HK-2 (cell line): ENCODE measurements around the gene NFE2L3.
"Not testable (repeated sequence)": the region's sequence is repeated elsewhere in the genome, so short reads cannot be mapped to it uniquely, and the experiment has no call there.

Experiments used
- DNase-seq: peaks from one replicate; pipeline ENCODE4 v3.0.0-alpha.2; 2018; ENCODE audit not compliant: unreplicated experiment

Gene NFE2L3

DNA sequence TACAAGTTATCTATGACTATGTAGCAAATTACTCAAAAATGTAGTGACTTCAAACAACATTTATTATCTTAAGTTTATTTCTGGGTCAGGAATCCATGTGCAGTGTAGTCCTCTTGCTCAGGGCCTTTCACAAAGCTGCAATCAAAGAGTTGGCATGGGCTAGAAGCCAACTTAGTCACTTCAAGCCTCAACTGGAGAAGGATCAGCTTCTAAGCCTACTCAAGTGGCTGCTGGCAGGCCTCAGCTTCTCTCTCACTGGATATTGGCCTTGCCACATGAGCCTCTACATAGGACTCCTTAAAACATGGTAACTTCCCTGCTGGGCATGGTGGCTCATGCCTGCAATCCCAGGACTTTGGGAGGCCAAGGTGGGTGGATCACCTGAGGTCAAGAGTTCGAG is 5.0 kb upstream of the NFE2L3 start:
- DNase-seq, result no peak

DNA sequence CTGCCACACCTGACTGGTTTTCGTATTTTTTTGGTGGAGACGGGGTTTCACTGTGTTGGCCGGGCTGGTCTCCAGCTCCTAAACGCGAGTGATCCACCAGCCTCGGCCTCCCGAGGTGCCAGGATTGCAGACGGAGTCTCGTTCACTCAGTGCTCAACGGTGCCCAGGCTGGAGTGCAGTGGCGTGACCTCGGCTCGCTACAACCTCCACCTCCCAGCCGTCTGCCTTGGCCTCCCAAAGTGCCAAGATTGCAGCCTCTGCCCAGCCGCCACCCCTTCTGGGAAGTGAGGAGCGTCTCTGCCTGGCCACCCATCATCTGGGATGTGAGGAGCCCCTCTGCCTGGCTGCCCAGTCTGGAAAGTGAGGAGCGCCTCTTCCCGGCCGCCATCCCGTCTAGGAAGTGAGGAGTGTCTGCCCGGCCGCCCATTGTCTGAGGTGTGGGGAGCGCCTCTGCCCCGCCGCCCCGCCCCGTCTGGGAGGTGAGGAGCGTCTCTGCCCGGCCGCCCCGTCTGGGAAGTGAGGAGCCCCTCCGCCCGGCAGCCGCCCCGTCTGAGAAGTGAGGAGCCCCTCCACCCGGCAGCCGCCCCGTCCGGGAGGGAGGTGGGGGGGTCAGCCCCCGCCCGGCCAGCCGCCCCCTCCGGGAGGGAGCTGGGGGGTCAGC is 4.2 kb upstream of the NFE2L3 start:
- not testable (repeated sequence) for DNase-seq

DNA sequence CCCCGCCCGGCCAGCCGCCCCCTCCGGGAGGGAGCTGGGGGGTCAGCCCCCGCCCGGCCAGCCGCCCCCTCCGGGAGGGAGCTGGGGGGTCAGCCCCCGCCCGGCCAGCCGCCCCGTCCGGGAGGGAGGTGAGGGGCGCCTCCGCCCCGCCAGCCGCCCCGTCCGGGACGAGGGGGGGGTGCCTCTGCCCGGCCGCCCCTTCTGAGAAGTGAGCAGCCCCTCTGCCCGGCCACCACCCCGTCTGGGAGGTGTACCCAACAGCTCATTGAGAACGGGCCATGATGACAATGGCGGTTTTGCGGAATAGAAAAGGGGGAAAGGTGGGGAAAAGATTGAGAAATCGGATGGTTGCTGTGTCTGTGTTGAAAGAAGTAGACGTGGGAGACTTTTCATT is 3.7 kb upstream of the NFE2L3 start:
- not testable (repeated sequence) for DNase-seq

DNA sequence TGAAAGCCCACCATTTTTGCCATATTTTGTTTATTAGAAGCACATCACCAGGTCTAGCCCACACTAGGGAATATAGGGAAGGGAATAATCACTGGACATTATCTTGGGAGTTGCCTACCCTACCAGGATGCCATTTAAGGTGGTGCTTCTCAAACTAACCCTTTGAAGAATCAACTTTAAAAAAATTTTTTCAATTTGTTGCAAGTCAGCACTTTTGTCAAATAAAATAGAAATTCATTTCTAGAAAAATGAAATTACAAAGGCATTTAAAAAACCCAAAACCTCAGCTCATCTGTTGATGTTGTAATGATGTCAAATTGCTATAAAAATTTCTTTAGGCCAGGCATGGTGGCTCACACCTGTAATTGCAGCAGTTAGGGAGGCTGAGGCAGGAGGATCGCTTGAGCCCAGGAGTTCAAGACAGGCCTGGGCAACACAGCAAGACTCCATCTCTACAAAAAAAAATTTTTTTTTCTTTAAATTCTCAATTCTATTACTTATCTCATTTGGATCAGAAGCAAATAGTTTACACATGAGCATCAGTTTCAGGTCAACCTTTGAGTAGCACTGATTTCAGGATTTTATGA is 2.5 kb upstream of the NFE2L3 start:
- no peak for DNase-seq

DNA sequence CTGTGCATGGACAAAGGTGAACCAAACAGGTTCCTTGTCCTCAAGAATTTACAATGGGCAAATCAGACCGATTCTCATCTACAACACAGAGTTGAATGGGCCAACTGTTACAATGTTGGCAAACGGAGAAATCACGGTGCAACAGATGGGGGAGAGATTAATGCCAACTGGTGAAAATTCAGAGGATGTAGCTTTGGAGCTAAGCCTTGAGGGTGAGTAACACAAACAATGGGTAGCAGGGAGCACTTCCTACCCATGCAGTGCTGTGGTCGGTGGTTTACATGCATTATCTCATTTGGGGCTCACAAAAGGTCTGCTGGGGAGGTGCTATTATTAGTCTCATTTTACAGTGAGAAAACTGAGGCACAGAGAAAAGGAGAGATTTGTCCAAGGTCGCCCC is 902 bp upstream of the NFE2L3 start:
- DNase-seq, result no peak

DNA sequence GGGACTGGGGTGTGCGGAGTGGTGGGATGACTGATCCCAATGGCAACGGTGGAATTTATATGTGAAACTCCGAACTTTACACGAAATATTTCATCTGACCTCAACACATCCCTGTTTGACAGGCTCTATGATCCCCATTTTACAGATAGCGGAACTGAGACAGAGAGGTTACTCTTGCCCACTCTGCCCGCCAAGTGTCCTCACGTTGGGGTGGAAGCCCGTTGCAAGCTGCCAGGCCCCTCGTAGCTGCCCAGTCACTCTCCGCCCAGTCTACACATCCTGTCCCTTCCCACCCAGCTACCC is 397 bp upstream of the NFE2L3 start:
- DNase-seq, result no peak

DNA sequence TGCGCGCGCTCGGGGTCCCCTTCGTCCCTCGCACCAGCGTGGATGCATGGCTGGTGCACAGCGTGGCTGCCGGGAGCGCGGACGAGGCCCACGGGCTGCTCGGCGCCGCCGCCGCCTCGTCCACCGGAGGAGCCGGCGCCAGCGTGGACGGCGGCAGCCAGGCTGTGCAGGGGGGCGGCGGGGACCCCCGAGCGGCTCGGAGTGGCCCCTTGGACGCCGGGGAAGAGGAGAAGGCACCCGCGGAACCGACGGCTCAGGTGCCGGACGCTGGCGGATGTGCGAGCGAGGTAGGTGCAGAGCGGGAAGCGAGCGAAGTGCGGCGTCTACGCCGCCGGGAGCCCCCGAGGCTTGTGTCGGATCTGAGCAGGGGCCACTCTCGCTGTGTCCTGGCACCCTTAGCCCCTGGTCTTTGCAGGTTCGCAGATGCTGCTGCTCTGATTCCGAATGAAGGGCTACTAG is 813 bp downstream of the NFE2L3 start:
- DNase-seq, result peak; percentile 30

DNA sequence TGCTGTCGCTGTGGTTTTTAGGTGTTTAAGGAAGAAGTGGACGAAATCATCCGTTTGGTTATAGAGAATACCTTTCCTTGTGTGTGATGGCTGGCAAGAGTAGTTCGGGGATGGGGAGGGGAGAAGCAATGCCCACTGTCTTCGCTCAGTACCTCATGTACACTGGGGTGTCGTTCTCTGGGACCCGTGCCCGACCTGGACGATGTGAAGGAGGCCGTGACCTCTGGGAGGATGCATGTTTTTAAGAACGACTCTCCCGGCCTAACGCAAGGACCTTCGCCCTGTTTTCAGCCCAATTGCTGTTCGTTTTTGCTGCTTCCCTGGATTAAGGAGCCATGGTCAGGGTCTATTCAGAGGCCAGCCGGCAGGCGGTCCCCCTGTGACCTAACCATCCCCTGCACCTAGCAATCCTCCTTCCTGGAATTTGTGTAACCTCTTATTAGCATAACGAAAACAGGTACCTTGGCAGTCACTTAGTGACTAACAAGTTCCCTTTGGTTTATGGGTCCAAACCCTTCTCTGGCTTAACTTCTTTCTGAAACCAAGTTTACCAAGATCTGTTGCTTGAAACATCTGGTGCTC is 1.3 kb downstream of the NFE2L3 start:
- peak; percentile 25 for DNase-seq

DNA sequence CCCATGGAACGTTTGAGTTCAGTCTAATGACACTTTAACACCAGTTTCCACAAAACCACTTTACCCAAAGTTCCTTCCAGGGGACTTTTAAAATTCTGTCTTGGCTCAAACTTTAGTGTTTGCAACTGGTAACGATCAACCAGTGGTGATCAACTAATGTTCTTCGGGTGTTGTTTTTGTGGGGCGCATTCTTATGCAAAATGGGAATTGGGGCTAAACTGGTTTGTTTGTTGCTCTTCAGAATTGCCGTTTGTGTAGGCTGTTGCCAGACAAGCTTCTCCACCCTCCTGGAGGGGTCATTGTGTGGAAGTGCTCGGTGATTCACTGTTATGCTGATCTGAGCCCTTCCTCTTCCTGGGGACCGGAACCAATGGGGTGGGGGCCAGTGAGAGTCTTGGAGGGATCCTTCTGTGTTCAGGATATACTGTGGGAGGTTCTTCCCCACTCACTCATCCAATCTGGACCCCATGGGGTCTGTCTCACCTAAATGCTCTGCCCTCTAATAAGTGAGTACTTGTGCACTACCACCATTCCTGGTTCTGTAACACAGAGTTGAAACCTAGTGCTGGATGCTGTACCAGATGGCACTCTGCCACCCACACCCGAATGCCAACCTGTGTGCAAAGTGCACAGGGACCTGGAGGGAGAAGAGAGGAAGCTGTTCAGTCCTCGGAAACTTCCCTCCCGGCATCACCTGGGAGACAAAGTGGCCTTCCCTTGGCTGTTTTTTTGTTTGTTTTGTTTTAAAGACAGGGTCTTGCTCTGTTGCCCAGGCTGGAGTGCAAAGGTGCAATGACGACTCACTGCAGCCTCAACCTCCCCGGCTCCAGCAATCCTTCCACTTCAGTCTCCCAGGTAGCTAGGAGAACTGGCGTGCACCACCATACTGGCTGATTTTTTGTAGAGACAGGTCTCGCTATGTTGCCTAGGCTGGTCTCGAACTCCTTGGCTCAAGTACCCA is 2.1 kb downstream of the NFE2L3 start:
- DNase-seq, result peak; percentile 55

DNA sequence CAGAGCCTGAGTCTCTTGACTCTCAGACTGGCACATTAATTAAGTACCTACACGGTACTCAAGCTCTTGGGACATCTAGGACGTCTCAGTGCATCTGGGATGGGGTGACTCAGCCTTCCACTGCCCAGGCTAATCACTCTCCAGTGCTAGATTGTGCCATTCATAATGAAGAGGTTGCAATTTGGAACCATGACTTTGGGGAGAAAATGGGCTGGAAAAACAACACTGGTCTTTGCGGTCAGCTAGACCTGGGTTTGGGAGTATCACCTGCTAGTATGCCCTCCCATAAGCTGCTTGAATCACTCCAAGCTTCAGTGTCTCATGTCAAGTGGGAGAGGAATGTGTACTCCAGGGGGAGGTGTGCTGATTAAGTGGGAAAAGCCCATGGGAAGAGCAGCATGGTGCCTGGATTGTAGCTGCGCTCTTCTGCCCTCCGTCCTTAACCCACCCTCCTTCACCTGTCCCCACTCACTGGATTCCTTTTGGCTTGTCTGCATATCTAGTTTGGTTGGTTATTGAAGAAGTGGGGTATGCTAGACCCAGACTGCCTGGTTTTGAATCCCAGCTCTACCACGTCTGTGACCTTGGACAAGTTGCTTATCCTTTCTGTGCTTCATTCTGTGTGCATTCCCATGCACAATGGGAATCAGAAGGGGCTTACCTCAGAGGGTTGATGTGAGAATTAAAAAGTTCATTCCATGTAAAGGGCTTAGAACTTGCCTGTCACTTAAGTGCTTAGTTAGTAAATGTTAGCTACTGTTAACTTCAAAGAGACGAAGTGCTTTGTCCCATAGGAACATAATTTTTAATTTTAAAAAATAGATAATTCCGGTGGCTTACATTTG is 3.8 kb downstream of the NFE2L3 start:
- DNase-seq, result peak; percentile 59

DNA sequence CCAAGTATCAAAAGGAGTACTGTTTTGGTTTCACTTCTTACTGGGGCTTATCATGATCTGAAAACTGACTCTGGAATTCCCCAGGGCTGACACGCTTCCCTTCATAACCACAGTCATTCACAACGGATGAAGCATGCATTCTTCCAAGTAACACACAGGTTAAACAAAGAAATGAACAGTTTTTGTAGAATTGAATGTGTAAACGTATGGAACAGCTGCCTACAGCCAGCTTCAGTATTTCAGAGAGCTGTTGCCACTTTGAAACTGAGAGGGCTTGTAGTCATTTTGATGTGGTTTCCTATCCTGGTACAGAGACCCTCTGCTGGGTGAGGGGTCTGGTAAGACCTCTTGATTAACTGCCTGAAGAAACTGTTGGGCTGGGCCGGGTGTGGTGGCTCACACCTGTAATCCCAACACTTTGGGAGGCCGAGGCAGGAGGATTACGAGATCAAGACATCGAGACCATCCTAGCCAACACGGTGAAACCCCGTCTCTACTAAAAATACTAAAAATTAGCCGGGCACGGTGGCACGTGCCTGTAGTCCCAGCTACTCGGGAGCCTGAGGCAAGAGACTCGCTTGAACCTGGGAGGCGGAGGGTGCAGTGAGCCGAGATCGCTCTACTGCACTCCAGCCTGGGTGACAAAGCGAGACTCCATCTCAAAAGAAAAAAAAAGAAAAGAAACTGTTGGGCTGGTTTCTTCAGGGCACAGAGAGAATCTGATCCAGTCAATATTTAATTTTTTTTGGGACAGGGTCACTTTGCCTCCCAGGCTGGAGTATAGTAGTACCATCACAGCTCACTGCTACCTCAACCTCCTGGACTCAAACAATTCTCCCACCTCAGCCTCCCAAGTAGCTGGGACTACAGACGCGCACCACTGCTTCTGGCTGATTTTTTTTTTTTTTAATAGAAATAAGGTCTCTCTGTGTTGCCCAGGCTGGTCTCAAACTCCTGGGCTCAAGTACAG is 4.7 kb downstream of the NFE2L3 start:
- no peak for DNase-seq

DNA sequence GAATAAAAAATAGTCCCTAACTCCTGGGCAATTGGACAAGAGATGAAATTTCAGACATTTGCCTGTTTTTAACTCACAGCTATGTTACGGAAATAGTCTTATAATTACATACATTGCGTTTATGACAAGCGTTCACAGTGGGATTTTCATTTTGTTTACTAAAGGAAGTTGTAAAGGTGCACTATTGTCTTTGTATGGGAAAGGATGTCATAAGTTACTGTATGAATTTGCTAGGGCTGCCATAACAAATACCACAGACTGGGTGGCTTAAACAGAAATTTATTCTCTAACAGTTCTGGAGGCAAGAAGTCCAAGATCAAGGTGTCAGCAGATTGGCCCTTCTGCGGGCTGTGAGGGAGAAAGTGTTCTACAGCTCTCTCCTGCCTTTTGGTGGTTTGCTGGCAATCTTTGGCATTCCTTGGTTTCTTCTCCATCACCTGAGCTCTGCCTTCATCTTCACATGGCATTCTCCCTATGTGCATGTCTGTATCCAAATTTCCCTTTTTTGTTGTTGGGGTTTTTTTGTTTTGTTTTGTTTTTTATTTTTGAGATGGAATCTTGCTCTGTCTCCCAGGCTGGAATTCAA is 5.6 kb downstream of the NFE2L3 start:
- DNase-seq, result no peak

DNA sequence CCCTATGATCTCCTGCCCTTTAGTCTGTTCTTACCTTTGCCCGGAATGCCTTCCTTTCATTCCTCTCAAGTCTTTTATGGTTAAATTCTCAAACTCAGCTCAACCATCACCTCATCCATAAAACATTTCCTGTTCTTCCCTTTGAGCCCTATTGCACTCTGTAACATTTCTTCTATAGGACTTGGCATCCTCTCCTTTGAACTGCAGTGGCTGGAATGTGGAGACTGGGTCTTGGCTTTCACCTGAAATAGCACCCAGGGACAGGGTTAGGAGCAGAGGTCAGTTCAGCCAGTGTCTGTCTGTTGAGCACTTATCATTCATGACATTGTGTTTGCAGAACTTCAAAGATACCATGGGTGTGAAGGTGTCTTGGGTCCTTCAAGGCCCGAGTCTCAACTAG is 7.2 kb downstream of the NFE2L3 start:
- DNase-seq, result no peak

DNA sequence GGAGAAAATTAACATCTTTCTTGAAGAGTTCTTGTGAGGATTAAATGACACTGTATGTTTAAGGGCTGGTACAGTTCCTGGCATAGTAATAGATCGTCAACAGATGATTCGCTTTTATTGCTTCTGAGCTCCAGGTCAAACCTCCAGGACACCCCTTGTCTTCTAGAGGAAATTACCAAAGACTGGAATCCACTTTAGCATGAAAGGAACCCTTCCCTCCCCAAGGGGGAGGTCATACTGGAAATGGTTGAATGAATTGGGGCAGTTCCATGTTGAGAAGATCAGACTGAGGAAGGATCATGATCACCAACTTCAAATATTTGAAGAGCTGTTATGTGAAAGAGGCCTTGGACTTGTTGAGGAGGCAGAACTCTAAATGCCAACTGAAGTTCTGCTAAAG is 8.9 kb downstream of the NFE2L3 start:
- no peak for DNase-seq

DNA sequence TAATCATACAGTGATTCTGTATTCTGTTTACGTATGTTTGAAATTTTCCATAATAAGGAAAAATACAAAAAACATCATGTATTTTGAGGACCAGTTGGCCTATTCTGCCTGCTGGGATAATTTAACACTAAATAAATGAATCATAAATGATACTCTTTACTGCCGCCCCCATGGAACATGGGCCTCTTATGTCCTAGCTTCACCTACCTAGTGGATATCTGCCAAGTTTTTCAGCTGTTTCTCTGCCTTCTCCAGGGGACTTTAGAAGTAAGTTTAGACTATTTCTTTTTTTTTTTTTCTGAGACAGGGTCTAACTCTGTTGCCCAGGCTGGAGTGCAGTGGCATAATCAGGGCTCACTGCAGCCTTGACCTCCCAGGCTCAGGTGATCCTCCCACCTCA is 10.4 kb downstream of the NFE2L3 start:
- DNase-seq, result no peak

DNA sequence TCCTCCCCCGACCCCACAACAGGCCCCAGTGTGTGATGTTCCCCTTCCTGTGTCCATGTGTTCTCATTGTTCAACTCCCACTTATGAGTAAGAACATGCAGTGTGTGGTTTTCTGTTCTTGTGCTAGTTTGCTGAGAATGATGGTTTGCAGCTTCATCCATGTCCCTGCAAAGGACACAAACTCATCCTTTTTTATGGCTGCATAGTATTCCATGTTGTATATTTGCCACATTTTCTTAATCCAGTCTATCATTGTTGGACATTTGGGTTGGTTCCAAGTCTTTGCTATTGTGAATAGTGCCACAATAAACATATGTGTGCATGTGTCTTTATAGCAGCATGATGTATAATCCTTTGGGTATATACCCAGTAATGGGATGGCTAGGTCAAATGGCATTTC is 11.8 kb downstream of the NFE2L3 start:
- DNase-seq, result not testable (repeated sequence)

DNA sequence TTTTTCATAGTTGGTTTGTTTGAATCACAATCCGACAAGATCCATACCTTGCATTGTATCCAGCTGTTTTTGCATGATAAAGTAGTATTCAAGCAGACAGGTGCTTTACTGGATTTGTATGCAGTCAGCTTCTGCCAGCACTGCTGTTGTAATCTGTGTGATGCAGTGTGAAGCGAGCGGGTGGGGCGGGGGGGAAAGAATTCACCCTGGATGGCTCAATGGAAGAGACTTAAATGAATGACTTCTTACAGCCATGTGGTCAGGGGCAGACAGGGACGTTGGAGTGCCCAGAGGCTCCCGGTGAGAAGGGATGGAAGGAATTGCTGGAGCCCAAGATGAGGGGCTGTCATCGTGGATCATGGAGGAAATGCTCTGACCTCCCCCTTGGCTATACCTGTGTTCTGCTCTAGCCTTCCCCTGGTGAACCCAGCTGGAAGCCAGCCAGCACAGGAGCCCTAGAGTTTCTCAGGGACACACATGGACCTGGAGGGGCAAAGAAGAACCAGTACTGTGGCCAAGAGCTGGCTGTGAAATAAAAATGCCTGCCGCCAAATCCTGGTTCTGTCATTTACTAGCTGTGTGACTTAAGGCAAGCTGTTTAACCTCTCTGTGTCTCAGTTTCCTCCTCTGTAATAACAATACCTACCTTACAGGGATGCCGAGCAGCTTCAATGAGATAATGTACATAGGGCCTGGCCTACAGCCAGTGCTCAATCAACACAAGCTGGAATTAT is 14.1 kb downstream of the NFE2L3 start:
- no peak for DNase-seq

DNA sequence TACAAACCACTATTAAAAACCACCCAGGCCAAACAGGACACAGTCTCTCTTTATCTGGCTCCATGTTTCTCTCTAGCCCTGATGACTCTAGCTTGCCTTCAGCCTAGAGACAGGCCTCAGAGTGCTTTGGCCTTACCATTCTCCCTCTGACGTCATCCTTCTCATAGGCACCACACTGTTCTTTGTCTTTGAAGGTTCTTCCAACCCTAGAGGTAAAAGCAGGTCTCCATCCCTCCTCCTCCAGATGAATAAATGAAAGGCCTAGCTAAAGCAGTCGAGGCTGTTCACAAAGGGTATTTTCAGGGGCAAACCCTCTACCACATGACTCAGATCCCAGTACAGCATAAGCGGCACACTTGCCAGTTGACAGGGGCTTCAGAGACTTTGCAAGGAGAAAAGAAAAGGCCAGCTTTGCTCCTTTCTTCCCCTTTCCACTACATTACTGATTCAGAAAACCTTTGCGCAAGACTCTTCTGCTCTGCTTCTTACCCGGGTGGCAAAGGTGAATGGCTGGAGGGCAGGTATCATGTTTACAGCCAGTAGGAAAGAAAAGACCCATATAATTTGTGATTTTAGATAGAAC is 14.8 kb downstream of the NFE2L3 start:
- no peak for DNase-seq
